Astrocyte (in vitro differentiated cells and primary cell): ENCODE measurements around the gene KIAA0513.

Experiments
- EZH2 ChIP-seq: IDR thresholded peaks from 2 replicates; pipeline ENCODE4 v1.6.1; 2012; ENCODE audit warnings: mild to moderate bottlenecking, low read length, inconsistent platforms; ENCODE audit not compliant: insufficient read depth
- TF ChIP-seq, protein P1 (sequence below): IDR thresholded peaks from 2 replicates; pipeline ENCODE4 v1.5.1; 2011; ENCODE audit warnings: low read depth, mild to moderate bottlenecking, inconsistent platforms, low read length, moderate library complexity; ENCODE audit not compliant: insufficient read depth

DNA sequence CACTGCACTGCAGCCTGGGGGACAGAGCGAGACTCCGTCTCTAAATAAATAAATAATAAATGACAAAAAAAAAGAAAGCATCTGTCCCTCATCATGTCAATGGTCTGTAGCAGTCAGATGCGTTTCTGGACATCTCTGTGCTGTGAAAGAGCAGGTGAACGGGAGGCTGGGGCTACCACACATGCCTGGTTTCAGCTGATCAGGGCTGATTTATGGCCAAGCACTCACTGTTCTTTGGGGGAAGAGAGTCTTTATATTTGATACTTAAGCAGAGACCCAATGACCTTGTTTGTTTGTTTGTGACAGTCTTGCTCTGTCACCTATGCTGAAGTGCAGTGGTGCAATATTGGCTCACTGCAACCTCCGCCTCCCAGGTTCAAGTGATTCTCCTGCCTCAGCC lies 17.5 kb downstream of the KIAA0513 start:
- TF ChIP-seq, protein P1, sequence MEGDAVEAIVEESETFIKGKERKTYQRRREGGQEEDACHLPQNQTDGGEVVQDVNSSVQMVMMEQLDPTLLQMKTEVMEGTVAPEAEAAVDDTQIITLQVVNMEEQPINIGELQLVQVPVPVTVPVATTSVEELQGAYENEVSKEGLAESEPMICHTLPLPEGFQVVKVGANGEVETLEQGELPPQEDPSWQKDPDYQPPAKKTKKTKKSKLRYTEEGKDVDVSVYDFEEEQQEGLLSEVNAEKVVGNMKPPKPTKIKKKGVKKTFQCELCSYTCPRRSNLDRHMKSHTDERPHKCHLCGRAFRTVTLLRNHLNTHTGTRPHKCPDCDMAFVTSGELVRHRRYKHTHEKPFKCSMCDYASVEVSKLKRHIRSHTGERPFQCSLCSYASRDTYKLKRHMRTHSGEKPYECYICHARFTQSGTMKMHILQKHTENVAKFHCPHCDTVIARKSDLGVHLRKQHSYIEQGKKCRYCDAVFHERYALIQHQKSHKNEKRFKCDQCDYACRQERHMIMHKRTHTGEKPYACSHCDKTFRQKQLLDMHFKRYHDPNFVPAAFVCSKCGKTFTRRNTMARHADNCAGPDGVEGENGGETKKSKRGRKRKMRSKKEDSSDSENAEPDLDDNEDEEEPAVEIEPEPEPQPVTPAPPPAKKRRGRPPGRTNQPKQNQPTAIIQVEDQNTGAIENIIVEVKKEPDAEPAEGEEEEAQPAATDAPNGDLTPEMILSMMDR = no peak
- TF ChIP-seq EZH2 = no peak
